ENCODE results near the gene SLC25A43. TPM values are rescaled to one million over a fixed set of nuclear protein-coding genes. Genes with fewer than 3 reads are reported as not detected.
"Not testable (repeated sequence)": the region's sequence is repeated elsewhere in the genome, so short reads cannot be mapped to it uniquely, and the experiment has no call there.

Gene SLC25A43
- total RNA-seq, 1 donor from 2014 or later = 16.1 TPM

DNA sequence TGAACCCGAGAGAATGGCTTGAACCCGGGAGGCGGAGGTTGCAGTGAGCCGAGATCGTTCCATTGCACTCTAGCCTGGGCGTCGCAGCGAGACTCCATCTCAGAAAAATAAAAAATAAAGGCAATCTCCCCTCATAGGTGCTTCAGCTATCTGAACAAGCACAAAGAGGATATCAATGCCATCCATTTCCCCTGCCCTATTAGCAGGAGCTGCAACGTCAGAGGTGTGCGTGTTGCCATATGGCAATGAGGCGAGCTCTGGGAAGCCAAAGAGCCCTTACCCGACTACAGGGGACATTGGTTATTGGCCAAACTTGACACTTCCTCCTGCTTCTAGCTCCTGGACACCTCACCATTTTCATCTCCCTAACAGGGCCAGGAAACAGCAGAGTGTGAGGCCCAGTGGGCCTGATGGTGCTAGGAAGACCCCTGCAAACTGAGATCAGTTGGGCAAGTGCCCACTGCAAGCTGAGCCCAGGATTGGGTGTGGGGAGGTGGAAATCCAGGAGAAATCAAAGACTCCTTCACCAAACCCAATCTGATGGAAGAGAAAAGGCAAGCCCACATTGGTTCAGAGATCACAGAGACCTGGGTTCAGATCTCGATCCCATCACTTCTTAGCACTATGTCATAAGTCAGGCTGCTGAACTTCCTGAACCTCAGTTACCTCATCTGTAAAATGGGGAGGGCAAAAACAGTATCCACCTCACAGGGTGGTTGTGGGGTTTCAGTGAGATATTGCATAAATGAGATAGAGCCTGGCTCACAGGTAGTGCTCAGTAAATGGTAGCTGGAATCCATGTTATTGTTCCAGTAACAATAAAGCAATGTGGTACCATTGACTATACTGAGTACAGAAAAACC is 90.3 kb downstream of the SLC25A43 start:
- H3K4me1 Mint-ChIP-seq (ENCODE audit: low read depth) = no peaks in the 10 kb centered on the region
- DNase-seq (ENCODE audit: low spot score) = no peak
- H3K9me3 Mint-ChIP-seq (ENCODE audit: low read depth) = peaks cover 11% of the 10 kb centered on the region
- no peak overlapping the region for H3K27ac Mint-ChIP-seq (ENCODE audit: unreplicated experiment)
- TF ChIP-seq, protein P1, sequence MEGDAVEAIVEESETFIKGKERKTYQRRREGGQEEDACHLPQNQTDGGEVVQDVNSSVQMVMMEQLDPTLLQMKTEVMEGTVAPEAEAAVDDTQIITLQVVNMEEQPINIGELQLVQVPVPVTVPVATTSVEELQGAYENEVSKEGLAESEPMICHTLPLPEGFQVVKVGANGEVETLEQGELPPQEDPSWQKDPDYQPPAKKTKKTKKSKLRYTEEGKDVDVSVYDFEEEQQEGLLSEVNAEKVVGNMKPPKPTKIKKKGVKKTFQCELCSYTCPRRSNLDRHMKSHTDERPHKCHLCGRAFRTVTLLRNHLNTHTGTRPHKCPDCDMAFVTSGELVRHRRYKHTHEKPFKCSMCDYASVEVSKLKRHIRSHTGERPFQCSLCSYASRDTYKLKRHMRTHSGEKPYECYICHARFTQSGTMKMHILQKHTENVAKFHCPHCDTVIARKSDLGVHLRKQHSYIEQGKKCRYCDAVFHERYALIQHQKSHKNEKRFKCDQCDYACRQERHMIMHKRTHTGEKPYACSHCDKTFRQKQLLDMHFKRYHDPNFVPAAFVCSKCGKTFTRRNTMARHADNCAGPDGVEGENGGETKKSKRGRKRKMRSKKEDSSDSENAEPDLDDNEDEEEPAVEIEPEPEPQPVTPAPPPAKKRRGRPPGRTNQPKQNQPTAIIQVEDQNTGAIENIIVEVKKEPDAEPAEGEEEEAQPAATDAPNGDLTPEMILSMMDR (IDR thresholded peaks at IDR 0.05) = no peak
- H3K4me3 Mint-ChIP-seq (ENCODE audit: unreplicated experiment) = no peak overlapping the region
- H3K36me3 Mint-ChIP-seq (ENCODE audit: low read depth) = no peaks in the 10 kb centered on the region
- H3K27me3 Mint-ChIP-seq (ENCODE audit: low read depth) = no peaks in the 10 kb centered on the region

DNA sequence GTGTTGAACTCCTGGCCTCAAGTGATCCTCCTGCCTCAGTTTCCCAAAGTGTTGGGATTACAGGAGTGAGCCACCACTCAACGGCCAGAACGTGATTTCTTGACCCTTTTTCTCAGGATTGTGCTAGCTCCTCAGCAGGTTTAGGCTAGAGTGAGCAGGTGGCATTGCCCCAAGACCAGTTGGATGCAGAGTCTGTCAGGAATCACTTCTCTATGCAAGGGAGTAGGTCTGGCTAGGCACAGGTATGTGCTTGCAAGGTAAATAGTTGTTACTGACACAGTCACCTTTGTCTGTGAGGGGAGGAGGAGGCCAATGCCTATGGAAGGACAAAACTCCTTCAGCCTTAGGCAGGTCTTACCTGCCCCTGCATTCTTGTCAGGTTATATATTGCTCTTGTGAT is 93.3 kb downstream of the SLC25A43 start:
- TF ChIP-seq, protein P1 (IDR thresholded peaks at IDR 0.05) = no peak
- Mint-ChIP-seq H3K4me1 (ENCODE audit: low read depth) (no peaks in the 10 kb centered on the region), H3K27ac (ENCODE audit: unreplicated experiment) (no peak overlapping the region), H3K4me3 (ENCODE audit: unreplicated experiment) (no peak overlapping the region), H3K9me3 (ENCODE audit: low read depth) (peaks cover 8% of the 10 kb centered on the region), H3K36me3 (ENCODE audit: low read depth) (no peaks in the 10 kb centered on the region), H3K27me3 (ENCODE audit: low read depth) (no peaks in the 10 kb centered on the region)
- no peak for DNase-seq (ENCODE audit: low spot score)

DNA sequence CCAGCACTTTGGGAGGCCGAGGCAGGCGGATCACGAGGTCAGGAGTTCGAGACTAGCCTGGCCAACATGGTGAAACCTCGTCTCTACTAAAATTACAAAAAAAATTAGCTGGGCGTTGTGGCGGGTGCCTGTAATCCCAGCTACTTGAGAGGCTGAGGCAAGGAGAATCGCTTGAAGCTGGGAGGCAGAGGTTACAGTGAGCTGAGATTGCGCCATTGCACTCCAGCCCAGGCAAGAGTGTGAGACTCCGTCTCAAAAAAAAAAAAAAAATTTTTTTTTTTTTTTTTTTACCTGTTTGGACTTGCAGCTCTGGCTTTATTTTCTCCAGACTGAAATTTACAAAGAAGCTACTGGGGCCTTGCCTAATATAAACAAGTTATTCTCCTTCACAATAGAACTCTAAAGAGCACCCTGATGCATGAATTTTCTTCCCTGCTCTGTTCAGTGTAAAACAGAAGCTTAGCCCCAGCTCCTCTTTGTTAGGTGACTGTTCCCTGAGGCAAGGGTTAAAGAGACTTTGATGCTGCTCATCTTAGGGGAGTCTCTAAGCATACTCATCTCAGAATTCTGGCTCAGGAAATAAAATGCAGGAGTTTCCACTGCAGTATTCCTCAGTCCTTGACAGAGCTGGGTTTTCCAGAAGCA is 94.8 kb downstream of the SLC25A43 start:
- not testable (repeated sequence) for H3K4me1 Mint-ChIP-seq (ENCODE audit: low read depth); H3K4me3 Mint-ChIP-seq (ENCODE audit: unreplicated experiment); H3K36me3 Mint-ChIP-seq (ENCODE audit: low read depth); H3K27ac Mint-ChIP-seq (ENCODE audit: unreplicated experiment); H3K9me3 Mint-ChIP-seq (ENCODE audit: low read depth); DNase-seq (ENCODE audit: low spot score); H3K27me3 Mint-ChIP-seq (ENCODE audit: low read depth)

DNA sequence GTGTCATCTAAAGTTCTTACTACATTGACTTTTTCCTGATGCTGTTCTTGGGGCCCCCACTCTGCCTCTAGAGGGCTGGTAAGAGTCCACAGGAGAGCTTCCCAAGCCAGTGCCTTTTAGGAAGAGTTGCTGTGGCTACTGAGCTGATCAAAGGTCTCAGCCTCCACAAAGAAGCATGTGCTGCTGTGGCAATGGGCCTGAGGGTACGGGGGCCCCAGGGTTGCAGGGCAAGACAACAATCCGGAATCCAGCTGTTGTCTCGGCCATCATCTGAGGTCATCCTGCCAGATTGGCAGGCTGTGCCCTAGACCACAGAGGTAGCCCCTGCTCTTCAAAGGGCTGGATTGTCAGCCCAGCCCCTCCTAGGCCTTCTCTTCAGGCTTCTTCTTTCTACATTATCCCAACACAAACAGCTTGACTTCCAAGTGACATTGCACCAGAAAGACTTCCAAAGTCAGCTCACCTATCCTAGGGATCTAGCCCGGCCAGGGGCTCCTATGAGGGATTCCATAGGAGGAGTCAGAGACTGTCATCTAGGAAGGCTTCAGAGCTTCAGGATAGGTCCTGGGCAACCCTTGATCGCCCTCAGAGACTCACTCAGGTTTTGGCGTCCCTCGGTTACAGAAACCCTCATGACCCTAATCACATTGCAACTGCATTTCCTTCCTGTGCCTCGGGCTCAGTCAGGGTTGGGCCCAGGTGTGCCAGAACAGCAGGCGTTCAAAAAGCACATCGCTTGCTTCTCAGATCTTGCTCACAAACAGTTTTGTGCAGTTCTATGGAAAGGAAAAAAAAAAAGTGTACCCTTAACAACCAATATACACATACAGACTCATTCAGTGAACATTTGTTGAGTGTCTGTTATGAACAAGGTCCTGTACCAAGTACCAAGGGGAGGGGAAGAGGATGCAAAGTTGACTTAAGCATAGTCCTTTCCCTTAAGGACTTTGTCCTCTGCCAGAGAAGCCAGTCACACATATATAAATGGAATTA is 96.9 kb downstream of the SLC25A43 start:
- no peak overlapping the region for H3K27ac Mint-ChIP-seq (ENCODE audit: unreplicated experiment)
- H3K9me3 Mint-ChIP-seq (ENCODE audit: low read depth) = peaks cover 2% of the 10 kb centered on the region
- no peak for DNase-seq (ENCODE audit: low spot score)
- no peaks in the 10 kb centered on the region for H3K27me3 Mint-ChIP-seq (ENCODE audit: low read depth)
- no peaks in the 10 kb centered on the region for H3K36me3 Mint-ChIP-seq (ENCODE audit: low read depth)
- TF ChIP-seq, protein P1 (IDR thresholded peaks at IDR 0.05) = no peak
- no peak overlapping the region for H3K4me3 Mint-ChIP-seq (ENCODE audit: unreplicated experiment)
- H3K4me1 Mint-ChIP-seq (ENCODE audit: low read depth) = no peaks in the 10 kb centered on the region

DNA sequence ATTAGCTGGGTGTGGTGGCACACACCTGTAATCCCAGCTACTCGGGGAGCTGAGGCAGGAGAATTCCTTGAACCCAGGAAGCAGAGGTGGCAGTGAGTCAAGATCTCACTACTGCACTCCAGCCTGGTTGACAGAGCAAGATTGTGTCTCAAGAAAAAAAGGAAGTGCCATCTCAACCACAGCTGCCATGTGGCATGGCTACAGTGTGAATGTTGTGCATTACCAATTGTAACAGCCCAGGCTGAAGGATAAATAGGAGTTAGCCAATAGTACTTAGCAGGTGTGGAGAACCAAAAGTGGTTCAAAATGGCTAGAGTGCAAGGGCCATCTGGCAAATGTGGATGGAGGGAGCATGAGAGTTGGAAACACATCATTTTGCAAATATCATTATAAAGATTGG is 98.0 kb downstream of the SLC25A43 start:
- no peaks in the 10 kb centered on the region for H3K27me3 Mint-ChIP-seq (ENCODE audit: low read depth)
- H3K4me1 Mint-ChIP-seq (ENCODE audit: low read depth) = peaks cover 5% of the 10 kb centered on the region
- TF ChIP-seq, protein P1 (IDR thresholded peaks at IDR 0.05) = no peak
- no peak for DNase-seq (ENCODE audit: low spot score)
- H3K27ac Mint-ChIP-seq (ENCODE audit: unreplicated experiment) = no peak overlapping the region
- H3K4me3 Mint-ChIP-seq (ENCODE audit: unreplicated experiment) = no peak overlapping the region
- H3K9me3 Mint-ChIP-seq (ENCODE audit: low read depth) = peaks cover 2% of the 10 kb centered on the region
- H3K36me3 Mint-ChIP-seq (ENCODE audit: low read depth) = no peaks in the 10 kb centered on the region

All from chondrocyte (in vitro differentiated cells).